ENCODE measurements around the gene ATP5F1D.

ATP5F1D gene

GRCh38 chr19:1270213-1270853 lies 28.8 kb downstream of the ATP5F1D start:
- DNase-seq (ENCODE audit: insufficient read length, low spot score) (no peak), FAIRE-seq (no peak)
- TF ChIP-seq PAX5 (IDR thresholded peaks at IDR 0.05; ENCODE audit: insufficient read depth, low read length, severe bottlenecking) (no peak), POU2F2 (IDR thresholded peaks at IDR 0.05; ENCODE audit: low read depth, low read length) (no peak; the same call in 1 of the 2 replicates), TAF1 (IDR thresholded peaks at IDR 0.05; ENCODE audit: low read depth, low read length) (no peak), POLR2A (IDR thresholded peaks at IDR 0.05; ENCODE audit: low read depth, low read length) (no peak; the same call in 1 of the 2 replicates), POLR2AphosphoS5 (IDR thresholded peaks at IDR 0.05; ENCODE audit: low read depth, low read length) (no peak), SPI1 (IDR thresholded peaks at IDR 0.05; ENCODE audit: low read depth, low read length) (no peak)

- DNase-seq (ENCODE audit: insufficient read length, low spot score) = no peak
- TF ChIP-seq POLR2AphosphoS5 (IDR thresholded peaks at IDR 0.05; ENCODE audit: low read depth, low read length) (0 out of 2 replicates have a peak, but pooled peaks have one; percentile 31), PAX5 (IDR thresholded peaks at IDR 0.05; ENCODE audit: insufficient read depth, low read length, severe bottlenecking) (no peak)
- no peak for FAIRE-seq
Measured at GRCh38 chr19:1270854-1271527, 29.4 kb downstream of the ATP5F1D start.

- no peak for FAIRE-seq
- TF ChIP-seq POLR2AphosphoS5 (IDR thresholded peaks at IDR 0.05; ENCODE audit: low read depth, low read length) (peak; percentile 20; the same call in 1 of the 2 replicates), PAX5 (IDR thresholded peaks at IDR 0.05; ENCODE audit: insufficient read depth, low read length, severe bottlenecking) (no peak), POU2F2 (IDR thresholded peaks at IDR 0.05; ENCODE audit: low read depth, low read length) (peak; percentile 9; the same call in 1 of the 2 replicates)
- no peak for DNase-seq (ENCODE audit: insufficient read length, low spot score)
Measured at GRCh38 chr19:1271528-1272422, 30.2 kb downstream of the ATP5F1D start.

GRCh38 chr19:1272423-1273262 lies 31.1 kb downstream of the ATP5F1D start:
- FAIRE-seq = no peak
- DNase-seq (ENCODE audit: insufficient read length, low spot score) = no peak
- TF ChIP-seq POLR2A (IDR thresholded peaks at IDR 0.05; ENCODE audit: low read depth, low read length) = no peak
- TF ChIP-seq POLR2AphosphoS5 (IDR thresholded peaks at IDR 0.05; ENCODE audit: low read depth, low read length) = no peak
- TF ChIP-seq PAX5 (IDR thresholded peaks at IDR 0.05; ENCODE audit: insufficient read depth, low read length, severe bottlenecking) = no peak
- TF ChIP-seq POU2F2 (IDR thresholded peaks at IDR 0.05; ENCODE audit: low read depth, low read length) = no peak
- no peak for TF ChIP-seq TAF1 (IDR thresholded peaks at IDR 0.05; ENCODE audit: low read depth, low read length)
- TF ChIP-seq SPI1 (IDR thresholded peaks at IDR 0.05; ENCODE audit: low read depth, low read length) = no peak

GRCh38 chr19:1273263-1274041 lies 31.9 kb downstream of the ATP5F1D start:
- peak; percentile 5 for FAIRE-seq
- DNase-seq (ENCODE audit: insufficient read length, low spot score) = no peak
- peak; percentile 87 for TF ChIP-seq POLR2A (IDR thresholded peaks at IDR 0.05; ENCODE audit: low read depth, low read length)
- no peak for TF ChIP-seq POU2F2 (IDR thresholded peaks at IDR 0.05; ENCODE audit: low read depth, low read length)
- no peak for TF ChIP-seq PAX5 (IDR thresholded peaks at IDR 0.05; ENCODE audit: insufficient read depth, low read length, severe bottlenecking)
- TF ChIP-seq POLR2AphosphoS5 (IDR thresholded peaks at IDR 0.05; ENCODE audit: low read depth, low read length) = peak; percentile 94
- TF ChIP-seq SPI1 (IDR thresholded peaks at IDR 0.05; ENCODE audit: low read depth, low read length) = no peak
- no peak for TF ChIP-seq TAF1 (IDR thresholded peaks at IDR 0.05; ENCODE audit: low read depth, low read length)

GRCh38 chr19:1274081-1274851 lies 32.7 kb downstream of the ATP5F1D start:
- no peak for TF ChIP-seq POLR2AphosphoS5 (IDR thresholded peaks at IDR 0.05; ENCODE audit: low read depth, low read length)
- no peak for TF ChIP-seq SPI1 (IDR thresholded peaks at IDR 0.05; ENCODE audit: low read depth, low read length)
- TF ChIP-seq TAF1 (IDR thresholded peaks at IDR 0.05; ENCODE audit: low read depth, low read length) = no peak
- no peak for TF ChIP-seq PAX5 (IDR thresholded peaks at IDR 0.05; ENCODE audit: insufficient read depth, low read length, severe bottlenecking)
- peak; percentile 47; the same call in 1 of the 2 replicates for TF ChIP-seq POLR2A (IDR thresholded peaks at IDR 0.05; ENCODE audit: low read depth, low read length)
- 0 out of 2 replicates have a peak, but pooled peaks have one; percentile 22 for TF ChIP-seq POU2F2 (IDR thresholded peaks at IDR 0.05; ENCODE audit: low read depth, low read length)
- FAIRE-seq = no peak
- no peak for DNase-seq (ENCODE audit: insufficient read length, low spot score)

GRCh38 chr19:1274852-1275259 lies 33.3 kb downstream of the ATP5F1D start:
- FAIRE-seq = no peak
- TF ChIP-seq POLR2A (IDR thresholded peaks at IDR 0.05; ENCODE audit: low read depth, low read length) (peak; percentile 25), TAF1 (IDR thresholded peaks at IDR 0.05; ENCODE audit: low read depth, low read length) (no peak)
- DNase-seq (ENCODE audit: insufficient read length, low spot score) = no peak
